Fibroblast of lung (primary cell): ENCODE results near the gene ZKSCAN4.

Experiments used
- EZH2 ChIP-seq: IDR thresholded peaks from 2 replicates; pipeline ENCODE4 v1.5.1; 2012; ENCODE audit warnings: low read length, control low read depth, mild to moderate bottlenecking; ENCODE audit errors: missing control alignments
- TF ChIP-seq, protein P1 (sequence below), 2 donors: IDR thresholded peaks in 1 of 2; conservative IDR thresholded peaks in 1 of 2; 1 replicate in 1 of 2; 2 replicates in 1 of 2; pipeline ENCODE4 v1.5.1; 2011 to 2012; ENCODE audit warnings: low read length in 2 of 2, control low read depth in 1 of 2, inconsistent platforms in 1 of 2, low read depth in 1 of 2, mild to moderate bottlenecking in 1 of 2

DNA sequence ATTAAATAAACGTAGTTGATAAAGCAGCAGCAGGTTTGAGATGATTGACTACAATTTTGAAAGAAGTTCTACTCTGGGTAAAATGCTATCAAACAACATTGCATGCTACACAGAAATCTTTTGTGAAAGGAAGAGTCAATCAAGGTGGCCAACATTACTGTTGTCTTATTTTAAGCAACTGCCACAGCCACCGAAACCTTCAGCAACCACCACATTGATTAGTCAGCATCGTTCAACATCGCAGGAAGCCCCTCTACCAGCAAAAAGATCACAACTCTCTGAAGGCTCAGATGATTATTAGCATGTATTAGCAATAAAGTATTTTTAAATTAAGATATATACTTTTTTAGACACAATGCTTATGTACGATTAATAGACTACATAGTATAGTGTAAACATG is 43.3 kb upstream of the ZKSCAN4 start:
- TF ChIP-seq, protein P1, sequence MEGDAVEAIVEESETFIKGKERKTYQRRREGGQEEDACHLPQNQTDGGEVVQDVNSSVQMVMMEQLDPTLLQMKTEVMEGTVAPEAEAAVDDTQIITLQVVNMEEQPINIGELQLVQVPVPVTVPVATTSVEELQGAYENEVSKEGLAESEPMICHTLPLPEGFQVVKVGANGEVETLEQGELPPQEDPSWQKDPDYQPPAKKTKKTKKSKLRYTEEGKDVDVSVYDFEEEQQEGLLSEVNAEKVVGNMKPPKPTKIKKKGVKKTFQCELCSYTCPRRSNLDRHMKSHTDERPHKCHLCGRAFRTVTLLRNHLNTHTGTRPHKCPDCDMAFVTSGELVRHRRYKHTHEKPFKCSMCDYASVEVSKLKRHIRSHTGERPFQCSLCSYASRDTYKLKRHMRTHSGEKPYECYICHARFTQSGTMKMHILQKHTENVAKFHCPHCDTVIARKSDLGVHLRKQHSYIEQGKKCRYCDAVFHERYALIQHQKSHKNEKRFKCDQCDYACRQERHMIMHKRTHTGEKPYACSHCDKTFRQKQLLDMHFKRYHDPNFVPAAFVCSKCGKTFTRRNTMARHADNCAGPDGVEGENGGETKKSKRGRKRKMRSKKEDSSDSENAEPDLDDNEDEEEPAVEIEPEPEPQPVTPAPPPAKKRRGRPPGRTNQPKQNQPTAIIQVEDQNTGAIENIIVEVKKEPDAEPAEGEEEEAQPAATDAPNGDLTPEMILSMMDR (conservative IDR thresholded peaks at IDR 0.05 in 1 of 2, IDR thresholded peaks at IDR 0.05 in 1 of 2; ENCODE audit: low read depth in 1 of 2, low read length in 2 of 2), result no peak
- no peak for TF ChIP-seq EZH2
